SK-N-SH (cell line): ENCODE results near the gene NIN. TPM values are rescaled to one million over a fixed set of nuclear protein-coding genes. Genes with fewer than 3 reads are reported as not detected.

ENCODE experiments used
- polyA plus RNA-seq, 3 experiments: library from polyadenylated mRNA; depleted of rRNA; stranded (reverse); fragments of >200 nt; gene quantifications; 2 replicates each; pipeline ENCODE4 v1.2.3, GENCODE V29; 2012
- small RNA-seq, 7 experiments: library from RNA; depleted of rRNA; stranded (forward); fragments of <200 nt; gene quantifications; one replicate each; pipeline ENCODE3, GENCODE V24; 2012

Gene NIN
- polyA plus RNA-seq, 1 of the 3 experiments (the other 2 are of a cell fraction), result 10.0 TPM

Small RNAs within 50 kb of the gene (small RNA-seq; reads per million reads assigned to genes)
- gene RF00593, result 0 reads per million in 7 experiments

Other genes with a start within 250 kb of the NIN start
- 8.9 and 9.2 TPM in 2 replicates for gene SAV1, start 162.9 kb downstream of the NIN start, polyA plus RNA-seq (2012; rRNA removed)
- gene ABHD12B, start 40.9 kb upstream of the NIN start, polyA plus RNA-seq (2012; rRNA removed), result not detected in 2 replicates
- 60.2 and 66.4 TPM in 2 replicates for gene PYGL, start 113.3 kb upstream of the NIN start, polyA plus RNA-seq (2012; rRNA removed)